Central memory CD4-positive, alpha-beta T cell (primary cell): ENCODE measurements around the gene TMEM143.
"Not testable (repeated sequence)": the region's sequence is repeated elsewhere in the genome, so short reads cannot be mapped to it uniquely, and the experiment has no call there.

Experiments used
- DNase-seq: peaks from one replicate; pipeline ENCODE4 v3.0.0; 2022

Gene TMEM143

GRCh38 chr19:48390188-48391099 lies 26.7 kb upstream of the TMEM143 start:
- peak; percentile 44 for DNase-seq

- no peak for DNase-seq
Observed at GRCh38 chr19:48386981-48387380, 23.2 kb upstream of the TMEM143 start.

- no peak for DNase-seq
Observed at GRCh38 chr19:48385461-48386087, 21.8 kb upstream of the TMEM143 start.

- no peak for DNase-seq
Observed at GRCh38 chr19:48382286-48382685, 18.5 kb upstream of the TMEM143 start.

- DNase-seq, result no peak
Observed at GRCh38 chr19:48381178-48381950, 17.6 kb upstream of the TMEM143 start.

GRCh38 chr19:48379058-48379457 lies 15.3 kb upstream of the TMEM143 start:
- no peak for DNase-seq

GRCh38 chr19:48378194-48378570 lies 14.4 kb upstream of the TMEM143 start:
- DNase-seq, result no peak

- no peak for DNase-seq
Observed at GRCh38 chr19:48373567-48373966, 9.8 kb upstream of the TMEM143 start.

- DNase-seq, result no peak
Observed at GRCh38 chr19:48372904-48373303, 9.2 kb upstream of the TMEM143 start.

GRCh38 chr19:48371771-48372170 lies 8.0 kb upstream of the TMEM143 start:
- not testable (repeated sequence) for DNase-seq

GRCh38 chr19:48371367-48371766 lies 7.6 kb upstream of the TMEM143 start:
- no peak for DNase-seq

- no peak for DNase-seq
Observed at GRCh38 chr19:48370955-48371354, 7.2 kb upstream of the TMEM143 start.

- DNase-seq, result no peak
Observed at GRCh38 chr19:48368936-48369335, 5.2 kb upstream of the TMEM143 start.

GRCh38 chr19:48367855-48368254 lies 4.1 kb upstream of the TMEM143 start:
- no peak for DNase-seq

- DNase-seq, result no peak
Observed at GRCh38 chr19:48365602-48366001, 1.9 kb upstream of the TMEM143 start.

GRCh38 chr19:48364598-48365348 lies 1.0 kb upstream of the TMEM143 start:
- no peak for DNase-seq

GRCh38 chr19:48363500-48363809 lies 285 bp downstream of the TMEM143 start:
- no peak for DNase-seq

- DNase-seq, result peak; percentile 85
Observed at GRCh38 chr19:48362716-48363499, 832 bp downstream of the TMEM143 start.

GRCh38 chr19:48361912-48362311 lies 1.8 kb downstream of the TMEM143 start:
- no peak for DNase-seq

- DNase-seq, result no peak
Observed at GRCh38 chr19:48359123-48359522, 4.6 kb downstream of the TMEM143 start.

GRCh38 chr19:48355365-48355954 lies 8.3 kb downstream of the TMEM143 start:
- no peak for DNase-seq
